ENCODE measurements around the gene MYO18B. TPM values are rescaled to one million over a fixed set of nuclear protein-coding genes. Genes with fewer than 3 reads are reported as not detected.
A peak's percentile ranks its signal among the peaks of the same experiment; 100 is the strongest.

MYO18B gene
- total and polyA plus RNA-seq, 2 of the 8 experiments (the other 6 are each of a cell fraction or from before 2014, with no cell fraction given), result 0.62 to 0.78 TPM

GRCh38 chr22:25702040-25702439, 39.9 kb upstream of the MYO18B start:
- FAIRE-seq (no peak), DNase-seq (ENCODE audit: low read depth in 1 of 2, low spot score in 2 of 2) (no peak)
- no peak overlapping the region for H3K14ac ChIP-seq (ENCODE audit: insufficient read length)
- H3K27ac ChIP-seq (ENCODE audit: low read depth, low read length), result no peak overlapping the region
- no peak overlapping the region for H2BK5ac ChIP-seq (ENCODE audit: low read depth, low read length)
- no peak overlapping the region for H2BK20ac ChIP-seq (ENCODE audit: low read length)
- H3K4me1 ChIP-seq (replicated peaks in 1 of 4; ENCODE audit: control insufficient read depth in 3 of 4, insufficient read depth in 4 of 4, low read length in 3 of 4), result no peaks in the 10 kb centered on the region
- H2AFZ ChIP-seq (ENCODE audit: low read length), result no peak overlapping the region
- no peaks in the 10 kb centered on the region for H3K9me3 ChIP-seq (ENCODE audit: insufficient read depth in 2 of 2, low read depth in 1 of 2, low read length in 1 of 2)
- H3K23me2 ChIP-seq (ENCODE audit: low read depth, low read length), result no peaks in the 10 kb centered on the region; the same call in 1 of the 2 replicates
- POLR2A ChIA-PET (ENCODE audit: partially characterized antibody), result no interaction called here
- no peak overlapping the region for H3K18ac ChIP-seq (ENCODE audit: extremely low read depth, low read length)
- no peak overlapping the region for H2BK15ac ChIP-seq (ENCODE audit: low read length)
- no peak overlapping the region for H3K56ac ChIP-seq (replicated peaks; ENCODE audit: insufficient read length, low read depth, low read length)
- H4K20me1 ChIP-seq (replicated peaks in 1 of 2; ENCODE audit: control insufficient read depth in 1 of 2, insufficient read depth in 2 of 2, low read length in 2 of 2), result peaks cover 0 to 1% of the 10 kb centered on the region in 2 experiments
- no peak overlapping the region for H2BK120ac ChIP-seq (replicated peaks; ENCODE audit: low read depth, low read length)
- no peaks in the 10 kb centered on the region for H3K79me1 ChIP-seq (ENCODE audit: low read depth, low read length)
- H4K91ac ChIP-seq (replicated peaks; ENCODE audit: insufficient read length, low read length), result no peak overlapping the region
- no peak overlapping the region for H3K4ac ChIP-seq (replicated peaks; ENCODE audit: insufficient read length, low read depth, low read length)
- no peak overlapping the region for H3K9ac ChIP-seq (replicated peaks in 1 of 4; ENCODE audit: extremely low read depth in 1 of 4, low read depth in 3 of 4, low read length in 3 of 4)
- no peak overlapping the region for H3K23ac ChIP-seq (ENCODE audit: insufficient read length)
- H2AK5ac ChIP-seq (ENCODE audit: low read depth, low read length), result no peak overlapping the region
- no peak overlapping the region for H3K4me2 ChIP-seq (ENCODE audit: insufficient read depth in 1 of 2, low read depth in 2 of 2, low read length in 2 of 2)
- H3K4me3 ChIP-seq (ENCODE audit: extremely low read depth in 1 of 4, insufficient read depth in 2 of 4, low read depth in 3 of 4, low read length in 4 of 4), result no peak overlapping the region
- H3K79me2 ChIP-seq (ENCODE audit: control insufficient read depth in 1 of 2, insufficient read depth in 2 of 2, low read length in 2 of 2), result no peaks in the 10 kb centered on the region
- 0 out of 8 replicates have a peak, but pooled peaks cover 0 to 2% (median 0%) of the 10 kb centered on the region in 4 experiments for H3K36me3 ChIP-seq (ENCODE audit: control insufficient read depth in 2 of 4, insufficient read depth in 4 of 4, low read length in 3 of 4)
- no peak overlapping the region for H4K8ac ChIP-seq (ENCODE audit: extremely low read depth, insufficient read depth, low read length)
- TF ChIP-seq RAD21 (IDR thresholded peaks at IDR 0.05 in 1 of 2, conservative IDR thresholded peaks at IDR 0.05 in 1 of 2; ENCODE audit: low read depth in 2 of 2, low read length in 2 of 2), result peak in 1 of 2 experiments; percentile 51; a peak in 3 of 4 replicates
- TF ChIP-seq, protein P1, sequence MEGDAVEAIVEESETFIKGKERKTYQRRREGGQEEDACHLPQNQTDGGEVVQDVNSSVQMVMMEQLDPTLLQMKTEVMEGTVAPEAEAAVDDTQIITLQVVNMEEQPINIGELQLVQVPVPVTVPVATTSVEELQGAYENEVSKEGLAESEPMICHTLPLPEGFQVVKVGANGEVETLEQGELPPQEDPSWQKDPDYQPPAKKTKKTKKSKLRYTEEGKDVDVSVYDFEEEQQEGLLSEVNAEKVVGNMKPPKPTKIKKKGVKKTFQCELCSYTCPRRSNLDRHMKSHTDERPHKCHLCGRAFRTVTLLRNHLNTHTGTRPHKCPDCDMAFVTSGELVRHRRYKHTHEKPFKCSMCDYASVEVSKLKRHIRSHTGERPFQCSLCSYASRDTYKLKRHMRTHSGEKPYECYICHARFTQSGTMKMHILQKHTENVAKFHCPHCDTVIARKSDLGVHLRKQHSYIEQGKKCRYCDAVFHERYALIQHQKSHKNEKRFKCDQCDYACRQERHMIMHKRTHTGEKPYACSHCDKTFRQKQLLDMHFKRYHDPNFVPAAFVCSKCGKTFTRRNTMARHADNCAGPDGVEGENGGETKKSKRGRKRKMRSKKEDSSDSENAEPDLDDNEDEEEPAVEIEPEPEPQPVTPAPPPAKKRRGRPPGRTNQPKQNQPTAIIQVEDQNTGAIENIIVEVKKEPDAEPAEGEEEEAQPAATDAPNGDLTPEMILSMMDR (IDR thresholded peaks at IDR 0.05; ENCODE audit: control extremely low read depth in 1 of 3, insufficient read depth in 1 of 3, low read depth in 1 of 3, low read length in 3 of 3), result peak in 1 of 3 experiments; percentile 8; a peak in 1 of 4 replicates
- TF ChIP-seq E2F6 (IDR thresholded peaks at IDR 0.05), result no peak
- CTCF ChIA-PET (ENCODE audit: partially characterized antibody), result interaction anchor here (0.6 to 1.4 kb wide), 4 partner anchors 10 to 240 kb away, joined by 3 read pairs; no protein-coding TSS in a partner anchor
- no peaks in the 10 kb centered on the region for H3K27me3 ChIP-seq (replicated peaks in 1 of 4; ENCODE audit: control insufficient read depth in 3 of 4, extremely low read depth in 1 of 4, insufficient read depth in 3 of 4, low read length in 3 of 4)
- H2BK12ac ChIP-seq (ENCODE audit: low read depth, low read length), result no peak overlapping the region
- no peak overlapping the region for H4K5ac ChIP-seq (ENCODE audit: insufficient read length, low read depth, low read length)
